ENCODE results near the gene MCF2L2. TPM values are rescaled to one million over a fixed set of nuclear protein-coding genes. Genes with fewer than 3 reads are reported as not detected.

MCF2L2 gene
- total and polyA plus RNA-seq, 2 donors (not counting 3 experiments of a cell fraction or from before 2014, with no cell fraction given): 0.15 to 1.1 TPM

DNA sequence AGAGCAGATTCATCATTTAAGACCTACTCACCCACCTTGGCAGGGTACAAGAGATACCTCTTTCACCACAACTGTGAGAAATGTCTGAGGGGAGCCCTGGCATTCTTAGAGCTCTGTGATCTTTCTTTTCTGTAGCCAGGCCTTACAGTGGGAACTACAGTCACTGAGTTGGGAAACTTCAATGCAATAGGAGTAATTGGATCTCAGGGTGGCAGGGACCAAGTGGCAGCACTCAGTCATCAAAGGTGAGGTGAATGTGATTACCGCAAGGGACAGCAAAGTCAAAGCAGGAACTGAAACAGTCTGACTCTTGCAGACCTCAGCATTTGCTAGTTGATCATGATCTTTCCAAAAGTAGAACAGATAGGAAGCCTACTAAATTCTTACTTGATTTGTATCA is 7.2 kb upstream of the MCF2L2 start:
- POLR2A ChIA-PET: no interaction called here

DNA sequence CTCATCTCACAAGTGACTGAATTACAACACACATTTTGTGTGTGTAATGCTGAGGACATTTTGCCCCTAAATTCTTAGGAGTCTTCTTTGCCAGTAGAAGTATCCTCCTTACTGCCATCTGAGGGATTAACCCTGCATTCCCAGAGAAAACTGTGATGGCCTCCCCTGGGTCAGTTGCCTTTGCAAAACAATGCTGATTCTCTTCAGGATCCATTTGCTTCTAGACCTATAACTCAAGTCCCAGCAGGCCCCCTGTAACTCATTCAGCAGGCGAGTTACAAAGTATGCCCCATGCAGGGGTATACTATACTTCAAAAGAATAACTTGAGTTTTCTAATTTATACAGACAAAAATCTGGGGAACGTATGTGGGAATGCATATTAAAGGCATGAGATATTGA is 6.6 kb upstream of the MCF2L2 start:
- H3K9ac ChIP-seq (replicated peaks; ENCODE audit: extremely low read depth, insufficient read depth, low read length): no peak overlapping the region
- intact Hi-C loops (cut with micrococcal nuclease) (no loop called here), dilution Hi-C loops (cut with MboI; ENCODE audit: extremely low pct_ligation_motif_present, low sequenced_read_pairs) (no loop called here)
- TF ChIP-seq GATA2 (IDR thresholded peaks at IDR 0.05; ENCODE audit: insufficient read depth, insufficient read length, low read depth, low read length) (no peak), JUN (IDR thresholded peaks at IDR 0.05; ENCODE audit: borderline replicate concordance, insufficient read depth, insufficient read length, low read depth) (no peak), MYC (IDR thresholded peaks at IDR 0.05; ENCODE audit: low read depth, low read length) (no peak), FOS (IDR thresholded peaks at IDR 0.05; ENCODE audit: borderline replicate concordance, insufficient read depth, low read length) (no peak), MAX (IDR thresholded peaks at IDR 0.05; ENCODE audit: insufficient read depth, insufficient read length) (no peak), POLR2AphosphoS5 (IDR thresholded peaks at IDR 0.05; ENCODE audit: insufficient read depth, low read depth, low read length) (no peak), EZH2 (IDR thresholded peaks at IDR 0.05; ENCODE audit: borderline replicate concordance, low read depth, low read length, severe bottlenecking) (no peak), POLR2A (IDR thresholded peaks at IDR 0.05; ENCODE audit: low read depth, low read length) (no peak)
- TF ChIP-seq, protein P1, sequence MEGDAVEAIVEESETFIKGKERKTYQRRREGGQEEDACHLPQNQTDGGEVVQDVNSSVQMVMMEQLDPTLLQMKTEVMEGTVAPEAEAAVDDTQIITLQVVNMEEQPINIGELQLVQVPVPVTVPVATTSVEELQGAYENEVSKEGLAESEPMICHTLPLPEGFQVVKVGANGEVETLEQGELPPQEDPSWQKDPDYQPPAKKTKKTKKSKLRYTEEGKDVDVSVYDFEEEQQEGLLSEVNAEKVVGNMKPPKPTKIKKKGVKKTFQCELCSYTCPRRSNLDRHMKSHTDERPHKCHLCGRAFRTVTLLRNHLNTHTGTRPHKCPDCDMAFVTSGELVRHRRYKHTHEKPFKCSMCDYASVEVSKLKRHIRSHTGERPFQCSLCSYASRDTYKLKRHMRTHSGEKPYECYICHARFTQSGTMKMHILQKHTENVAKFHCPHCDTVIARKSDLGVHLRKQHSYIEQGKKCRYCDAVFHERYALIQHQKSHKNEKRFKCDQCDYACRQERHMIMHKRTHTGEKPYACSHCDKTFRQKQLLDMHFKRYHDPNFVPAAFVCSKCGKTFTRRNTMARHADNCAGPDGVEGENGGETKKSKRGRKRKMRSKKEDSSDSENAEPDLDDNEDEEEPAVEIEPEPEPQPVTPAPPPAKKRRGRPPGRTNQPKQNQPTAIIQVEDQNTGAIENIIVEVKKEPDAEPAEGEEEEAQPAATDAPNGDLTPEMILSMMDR (IDR thresholded peaks at IDR 0.05; ENCODE audit: extremely low read depth in 1 of 2, insufficient read depth in 1 of 2, low read depth in 1 of 2, low read length in 2 of 2): no peak
- H3K36me3 ChIP-seq (ENCODE audit: control insufficient read depth in 2 of 2, extremely low read depth in 1 of 2, insufficient read depth in 2 of 2, low read length in 2 of 2): no peaks in the 10 kb centered on the region
- no peaks in the 10 kb centered on the region for H3K9me1 ChIP-seq (replicated peaks; ENCODE audit: control insufficient read depth, extremely low read depth, insufficient read depth, low read length)
- no peak overlapping the region for H2AFZ ChIP-seq (ENCODE audit: low read depth, low read length)
- no peak overlapping the region for H3K27ac ChIP-seq (ENCODE audit: insufficient read depth, low read depth, low read length)
- DNase-seq (ENCODE audit: low read depth, low spot score) (no peak), FAIRE-seq (no peak)
- no peaks in the 10 kb centered on the region for H3K79me2 ChIP-seq (ENCODE audit: control insufficient read depth, insufficient read depth, low read length)
- no peak overlapping the region for H3K4me2 ChIP-seq (ENCODE audit: insufficient read depth, low read length)
- H4K20me1 ChIP-seq (replicated peaks; ENCODE audit: control insufficient read depth, extremely low read depth, insufficient read depth, low read length): no peaks in the 10 kb centered on the region
- POLR2A ChIA-PET: no interaction called here
- BruUV-seq (replicated peaks): no TSS peak
- H3K27me3 ChIP-seq (ENCODE audit: control insufficient read depth in 2 of 2, insufficient read depth in 2 of 2, low read length in 2 of 2): peaks cover 23 to 25% of the 10 kb centered on the region in 2 experiments
- CTCF ChIA-PET: no interaction called here
- H3K4me1 ChIP-seq (ENCODE audit: control insufficient read depth, extremely low read depth, insufficient read depth, low read length): no peaks in the 10 kb centered on the region
- no peak overlapping the region for H3K4me3 ChIP-seq (replicated peaks in 1 of 3; ENCODE audit: insufficient read depth in 1 of 3, low read depth in 1 of 3, low read length in 3 of 3)
- H3K9me3 ChIP-seq (replicated peaks; ENCODE audit: control insufficient read depth, insufficient read depth, low read length): no peaks in the 10 kb centered on the region

More for the DNA sequence above, 7.2 kb upstream of the MCF2L2 start:
- no peaks in the 10 kb centered on the region for H3K9me1 ChIP-seq (replicated peaks; ENCODE audit: control insufficient read depth, extremely low read depth, insufficient read depth, low read length)
- H3K9ac ChIP-seq (replicated peaks; ENCODE audit: extremely low read depth, insufficient read depth, low read length): no peak overlapping the region
- FAIRE-seq (no peak), DNase-seq (ENCODE audit: low read depth, low spot score) (no peak)
- no peaks in the 10 kb centered on the region for H3K4me1 ChIP-seq (ENCODE audit: control insufficient read depth, extremely low read depth, insufficient read depth, low read length)
- CTCF ChIA-PET: no interaction called here
- no peak overlapping the region for H2AFZ ChIP-seq (ENCODE audit: low read depth, low read length)
- no peak for TF ChIP-seq JUN (IDR thresholded peaks at IDR 0.05; ENCODE audit: borderline replicate concordance, insufficient read depth, insufficient read length, low read depth)
- no peaks in the 10 kb centered on the region for H3K36me3 ChIP-seq (ENCODE audit: control insufficient read depth in 2 of 2, extremely low read depth in 1 of 2, insufficient read depth in 2 of 2, low read length in 2 of 2)
- H3K27ac ChIP-seq (ENCODE audit: insufficient read depth, low read depth, low read length): no peak overlapping the region
- intact Hi-C loops (cut with micrococcal nuclease): no loop called here
- H3K4me3 ChIP-seq (replicated peaks in 1 of 3; ENCODE audit: insufficient read depth in 1 of 3, low read depth in 1 of 3, low read length in 3 of 3): no peak overlapping the region
- no peaks in the 10 kb centered on the region for H3K79me2 ChIP-seq (ENCODE audit: control insufficient read depth, insufficient read depth, low read length)
- H3K27me3 ChIP-seq (ENCODE audit: control insufficient read depth in 2 of 2, insufficient read depth in 2 of 2, low read length in 2 of 2): peaks cover 17 to 23% of the 10 kb centered on the region in 2 experiments
- no peaks in the 10 kb centered on the region for H4K20me1 ChIP-seq (replicated peaks; ENCODE audit: control insufficient read depth, extremely low read depth, insufficient read depth, low read length)
- no TSS peak for BruUV-seq (replicated peaks)
- no peaks in the 10 kb centered on the region for H3K9me3 ChIP-seq (replicated peaks; ENCODE audit: control insufficient read depth, insufficient read depth, low read length)
- no peak overlapping the region for H3K4me2 ChIP-seq (ENCODE audit: insufficient read depth, low read length)
- dilution Hi-C loops (cut with MboI; ENCODE audit: extremely low pct_ligation_motif_present, low sequenced_read_pairs): no loop called here
